SK-N-MC (cell line): ENCODE measurements around the gene SMKR1.

Experiments
- EZH2 ChIP-seq: fragments of 200-600 bp; sonication (generic); IDR thresholded peaks from one replicate; pipeline ENCODE4 v1.6.1; 2017; ENCODE audit warnings: antibody characterized with exemption
- FOXP2 ChIP-seq: optimal IDR thresholded peaks from 2 replicates; pipeline ENCODE3; 2011; ENCODE audit warnings: mild to moderate bottlenecking, moderate library complexity; ENCODE audit not compliant: insufficient read depth; ENCODE audit errors: extremely low read length, control extremely low read depth
- POLR2AphosphoS5 ChIP-seq: IDR thresholded peaks from 2 replicates; pipeline ENCODE4 v1.6.1; 2012; ENCODE audit warnings: mild to moderate bottlenecking, low read depth, low read length, borderline replicate concordance

DNA sequence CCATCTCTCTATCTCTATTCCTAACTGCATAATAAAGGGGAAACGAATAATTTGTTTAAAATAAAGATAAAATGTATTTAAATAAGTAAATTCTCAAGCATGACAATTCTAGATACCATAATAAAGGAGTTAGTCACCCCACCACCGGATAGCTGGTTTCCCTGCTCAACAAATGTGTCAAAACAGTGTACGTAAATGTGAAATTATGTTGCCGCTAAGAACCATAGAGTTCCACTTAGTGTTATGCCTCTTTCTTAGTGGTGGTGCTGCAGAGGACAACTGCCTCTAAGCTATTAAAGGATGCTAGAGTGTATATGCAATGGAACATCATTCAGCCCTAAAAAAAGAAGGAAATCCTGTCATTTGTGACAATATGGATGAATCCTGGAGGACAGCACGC, 42.4 kb downstream of the SMKR1 start:
- TF ChIP-seq EZH2 (no peak), POLR2AphosphoS5 (no peak), FOXP2 (no peak)
